ENCODE measurements around the gene SLC25A44. TPM values are rescaled to one million over a fixed set of nuclear protein-coding genes. Genes with fewer than 3 reads are reported as not detected.
"Not testable (repeated sequence)": the region's sequence is repeated elsewhere in the genome, so short reads cannot be mapped to it uniquely, and the experiment has no call there.

Gene SLC25A44
- total and polyA plus RNA-seq, 2 of the 8 experiments (the other 6 are each of a cell fraction or from before 2014, with no cell fraction given): 23.4 to 32.1 TPM

- H4K5ac ChIP-seq (ENCODE audit: insufficient read length, low read depth, low read length); H3K56ac ChIP-seq (replicated peaks; ENCODE audit: insufficient read length, low read depth, low read length); H4K8ac ChIP-seq (ENCODE audit: extremely low read depth, insufficient read depth, low read length); H3K23me2 ChIP-seq (ENCODE audit: low read depth, low read length); H2BK20ac ChIP-seq (ENCODE audit: low read length); H3K9me3 ChIP-seq (ENCODE audit: insufficient read depth in 2 of 2, low read depth in 1 of 2, low read length in 1 of 2); H3K4me1 ChIP-seq (replicated peaks in 1 of 4; ENCODE audit: control insufficient read depth in 3 of 4, insufficient read depth in 4 of 4, low read length in 3 of 4); H2BK12ac ChIP-seq (ENCODE audit: low read depth, low read length); H4K20me1 ChIP-seq (replicated peaks in 1 of 2; ENCODE audit: control insufficient read depth in 1 of 2, insufficient read depth in 2 of 2, low read length in 2 of 2); H3K27me3 ChIP-seq (replicated peaks in 1 of 4; ENCODE audit: control insufficient read depth in 3 of 4, extremely low read depth in 1 of 4, insufficient read depth in 3 of 4, low read length in 3 of 4); H3K23ac ChIP-seq (ENCODE audit: insufficient read length); H2BK15ac ChIP-seq (ENCODE audit: low read length); H4K91ac ChIP-seq (replicated peaks; ENCODE audit: insufficient read length, low read length); H3K4me2 ChIP-seq (ENCODE audit: insufficient read depth in 1 of 2, low read depth in 2 of 2, low read length in 2 of 2); CTCF ChIA-PET (ENCODE audit: partially characterized antibody); H2BK5ac ChIP-seq (ENCODE audit: low read depth, low read length); H2BK120ac ChIP-seq (replicated peaks; ENCODE audit: low read depth, low read length); H3K14ac ChIP-seq (ENCODE audit: insufficient read length); H2AK5ac ChIP-seq (ENCODE audit: low read depth, low read length); H3K9ac ChIP-seq (replicated peaks in 1 of 4; ENCODE audit: extremely low read depth in 1 of 4, low read depth in 3 of 4, low read length in 3 of 4); H3K18ac ChIP-seq (ENCODE audit: extremely low read depth, low read length); H3K4me3 ChIP-seq (ENCODE audit: extremely low read depth in 1 of 4, insufficient read depth in 2 of 4, low read depth in 3 of 4, low read length in 4 of 4); DNase-seq (ENCODE audit: low read depth in 1 of 2, low spot score in 2 of 2); H3K4ac ChIP-seq (replicated peaks; ENCODE audit: insufficient read length, low read depth, low read length); H2AFZ ChIP-seq (ENCODE audit: low read length); H3K27ac ChIP-seq (ENCODE audit: low read depth, low read length): not testable (repeated sequence)
- POLR2A ChIA-PET (ENCODE audit: partially characterized antibody): interaction anchor here (0.6 to 6.5 kb wide), 7 partner anchors 8 to 300 kb away, joined by 3 to 77 read pairs (median 3); no protein-coding TSS in a partner anchor
- H3K36me3 ChIP-seq (ENCODE audit: control insufficient read depth in 2 of 4, insufficient read depth in 4 of 4, low read length in 3 of 4): peaks cover 0 to 20% (median 5%) of the 10 kb centered on the region in 4 experiments; a peak in 5 of 8 replicates
- 94% methylated on average over 54 of the region's 55 CpGs; no CpG with 5 or more reads in 1 of the 2 experiments for WGBS, 2 experiments (ENCODE audit: extremely low coverage in 1 of 2, insufficient coverage in 1 of 2, insufficient read length in 1 of 2, insufficient replicate concordance in 2 of 2, low coverage in 1 of 2, low lambda C conversion rate in 2 of 2, missing lambda C conversion rate in 1 of 2)
- peak; percentile 100 for FAIRE-seq
- peaks cover 10% of the 10 kb centered on the region for H3K79me1 ChIP-seq (ENCODE audit: low read depth, low read length)
- peaks cover 7 to 28% of the 10 kb centered on the region in 2 experiments for H3K79me2 ChIP-seq (ENCODE audit: control insufficient read depth in 1 of 2, insufficient read depth in 2 of 2, low read length in 2 of 2)
Observed at GRCh38 chr1:156216361-156217086, 22.6 kb downstream of the SLC25A44 start.
